Colon (tissue), 2 donors: ENCODE results near the gene HOXB3.

Experiments used
- FAIRE-seq: peaks from 2 replicates; lab custom pipeline; 2012; peaks lifted over from hg19 to GRCh38; lab: Jason Lieb, UNC
- donor health status: control.
- donor health status: control.

HOXB3 gene

GRCh38 chr17:48589831-48590606, at the start of gene HOXB3:
Gene HOXB3, minus strand, starts transcription at chr17:48590241. Its CDS starts 37,767 bp downstream, at chr17:48552474.
- no peak for FAIRE-seq

GRCh38 chr17:48639136-48639535, 49.1 kb upstream of the HOXB3 start:
- no peak for FAIRE-seq

- no peak for FAIRE-seq
Measured at GRCh38 chr17:48637323-48638260, 47.6 kb upstream of the HOXB3 start.

GRCh38 chr17:48636177-48637018, 46.4 kb upstream of the HOXB3 start:
- no peak for FAIRE-seq

DNA sequence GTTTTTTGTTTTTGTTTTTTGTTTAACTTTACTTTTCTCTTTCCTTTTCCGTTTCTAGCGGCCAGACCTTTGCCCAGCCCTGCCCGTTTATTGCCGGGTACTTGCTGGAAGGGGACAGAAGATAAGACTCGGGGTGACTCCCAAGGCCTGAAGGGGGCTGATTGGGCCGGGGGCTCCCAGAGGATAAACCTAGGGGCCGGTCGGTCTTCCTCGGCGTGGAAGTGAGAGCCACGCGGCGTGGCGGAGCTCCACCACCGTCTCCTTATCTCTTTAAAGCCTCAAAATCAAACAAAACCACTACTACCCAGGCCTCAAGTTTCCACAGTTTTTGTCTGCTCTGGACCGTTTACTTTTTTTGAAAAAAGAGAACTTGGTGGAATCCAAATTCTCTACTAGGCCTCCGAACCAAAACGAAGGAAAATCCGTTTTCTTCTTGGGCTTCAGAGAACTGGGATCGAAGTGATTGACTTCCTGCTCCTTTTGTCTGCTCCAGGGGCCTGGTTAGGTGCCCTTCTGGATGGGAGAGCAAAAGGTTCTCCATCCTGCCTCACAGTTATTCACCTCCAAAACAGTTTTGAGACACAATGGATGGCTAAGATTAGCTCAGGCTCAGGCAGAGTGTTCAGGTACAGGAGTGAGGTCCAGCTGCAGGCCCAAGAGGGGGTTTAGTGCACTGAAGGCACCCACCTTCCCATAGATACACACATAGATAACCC, 44.6 kb upstream of the HOXB3 start:
- no peak for FAIRE-seq

DNA sequence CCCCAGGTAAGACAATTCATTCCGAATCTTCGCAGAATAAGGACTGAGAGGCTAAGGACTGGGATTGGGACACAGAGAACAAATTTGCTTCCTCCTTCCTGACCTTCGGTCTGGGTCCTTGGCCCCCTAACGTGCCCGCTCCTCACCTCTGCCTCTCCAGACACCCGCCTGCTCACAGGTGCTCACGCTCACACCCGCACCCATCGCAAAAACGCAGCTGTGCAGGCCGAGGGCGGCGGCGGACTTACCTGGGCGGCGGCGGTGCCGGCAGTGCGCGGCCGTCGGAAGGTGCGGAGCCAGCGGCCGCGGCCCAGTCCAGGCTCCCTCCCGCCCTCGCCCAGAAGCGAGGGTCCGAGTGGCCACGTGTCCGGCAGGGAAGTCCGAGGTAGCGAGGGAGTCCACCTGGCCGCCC, 43.2 kb upstream of the HOXB3 start:
- FAIRE-seq: no peak

GRCh38 chr17:48632579-48633265, 42.7 kb upstream of the HOXB3 start:
- no peak for FAIRE-seq

GRCh38 chr17:48631693-48632578, 41.9 kb upstream of the HOXB3 start:
- FAIRE-seq: no peak

- no peak for FAIRE-seq
Measured at GRCh38 chr17:48630925-48631692, 41.1 kb upstream of the HOXB3 start.

DNA sequence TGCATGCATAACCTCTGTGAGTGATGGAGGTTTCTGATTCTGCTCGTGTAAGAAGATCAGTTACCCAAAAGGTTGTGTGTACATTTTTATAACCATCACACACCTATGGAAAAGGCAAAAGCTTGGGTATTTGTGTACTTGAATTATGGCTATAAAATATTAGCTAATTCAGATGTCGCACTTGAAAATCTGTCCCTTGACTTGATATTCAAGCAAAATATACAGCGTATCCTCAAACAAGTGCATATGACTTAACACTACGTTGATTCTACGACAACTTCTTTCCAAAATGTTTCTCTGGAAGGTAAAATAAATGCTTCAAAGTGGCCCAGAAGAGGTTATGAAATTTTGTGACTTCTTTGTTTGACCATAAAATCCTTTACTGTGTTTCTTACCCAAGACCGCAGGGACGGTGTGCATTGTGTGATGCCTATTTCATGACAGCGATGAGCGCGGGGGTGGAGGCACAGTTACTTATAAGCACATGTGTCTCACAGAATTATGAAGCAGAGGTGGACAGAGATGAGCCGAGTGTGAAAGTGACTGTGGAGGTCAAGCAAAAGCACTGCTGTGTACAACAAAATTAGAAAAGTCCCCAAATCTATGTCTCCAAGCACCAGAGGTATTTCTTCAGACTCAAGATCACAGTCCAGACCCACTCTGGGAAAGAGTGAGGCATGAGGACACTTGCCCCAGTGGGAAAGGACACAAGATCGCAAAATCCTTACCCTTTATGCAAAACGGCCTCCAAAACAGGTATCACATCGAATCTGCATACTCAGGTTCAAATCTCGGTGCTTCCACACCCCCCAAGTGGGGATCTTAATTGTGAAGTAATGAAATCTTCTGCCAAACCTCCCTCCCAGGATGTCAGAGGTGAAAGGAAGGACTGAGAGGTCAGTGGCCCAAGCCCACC, 40.2 kb upstream of the HOXB3 start:
- no peak for FAIRE-seq

GRCh38 chr17:48629411-48629759, 39.3 kb upstream of the HOXB3 start:
- no peak for FAIRE-seq

DNA sequence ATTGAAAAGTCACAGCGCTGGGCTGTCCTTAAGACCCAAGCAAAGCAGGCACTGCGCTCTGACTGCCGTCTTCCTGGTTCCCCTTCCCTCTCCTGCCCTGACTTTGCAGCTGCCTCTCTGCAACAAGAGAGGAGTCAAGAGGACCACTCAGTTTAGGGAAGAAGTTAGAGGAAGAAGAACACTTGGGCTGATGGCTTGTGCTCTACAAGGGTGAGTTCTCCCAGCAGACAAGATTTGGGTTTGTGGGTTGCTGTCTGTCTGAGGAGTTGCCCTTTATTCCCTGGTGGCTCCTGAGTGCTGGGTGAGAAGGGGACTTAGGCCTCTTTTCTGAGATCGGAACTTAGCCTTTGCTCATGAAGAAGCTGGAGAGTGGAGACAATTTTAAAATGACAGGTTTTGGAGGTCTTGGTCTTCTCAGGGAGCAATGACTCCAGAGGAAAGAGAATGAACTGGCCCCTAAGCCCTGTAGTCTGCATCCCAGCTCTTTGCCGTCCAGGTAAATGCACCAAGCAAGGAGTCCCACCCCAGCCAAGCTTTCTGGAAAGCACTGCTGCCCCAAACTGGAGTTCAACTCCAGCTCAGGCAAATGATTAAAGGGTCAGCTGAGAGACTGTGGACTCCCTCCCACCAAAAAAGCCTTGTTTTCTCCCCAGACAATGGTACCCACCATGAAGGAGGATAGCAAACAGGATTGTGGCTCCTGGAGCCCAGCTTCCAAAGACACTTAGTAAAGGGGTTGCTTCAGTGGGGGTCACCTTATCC, 38.8 kb upstream of the HOXB3 start:
- FAIRE-seq: no peak

- FAIRE-seq: no peak
Measured at GRCh38 chr17:48627623-48628521, 37.8 kb upstream of the HOXB3 start.

DNA sequence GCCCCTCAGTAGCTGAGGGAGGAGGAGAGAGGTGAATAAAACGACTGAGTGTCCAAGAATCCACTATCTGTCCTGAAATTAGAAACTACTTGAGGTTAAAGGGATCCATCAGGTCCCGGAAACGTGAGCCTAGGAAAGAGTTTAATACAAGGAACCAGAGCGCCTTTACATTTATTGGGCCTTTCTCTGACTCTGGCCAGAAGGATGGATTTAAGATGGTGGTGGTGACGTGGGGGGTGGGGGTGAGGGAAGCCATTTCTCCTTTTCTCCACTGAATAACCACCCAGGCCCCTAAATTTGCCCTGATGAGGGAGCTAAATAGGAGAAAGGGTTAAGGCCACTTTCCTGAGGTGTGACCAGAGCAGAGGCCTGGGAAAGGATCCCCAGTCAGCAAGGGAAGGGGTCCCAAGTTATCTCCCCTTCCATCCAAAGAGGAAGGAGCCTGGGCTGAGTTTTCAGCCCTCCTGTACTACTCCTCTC, 37.1 kb upstream of the HOXB3 start:
- no peak for FAIRE-seq

DNA sequence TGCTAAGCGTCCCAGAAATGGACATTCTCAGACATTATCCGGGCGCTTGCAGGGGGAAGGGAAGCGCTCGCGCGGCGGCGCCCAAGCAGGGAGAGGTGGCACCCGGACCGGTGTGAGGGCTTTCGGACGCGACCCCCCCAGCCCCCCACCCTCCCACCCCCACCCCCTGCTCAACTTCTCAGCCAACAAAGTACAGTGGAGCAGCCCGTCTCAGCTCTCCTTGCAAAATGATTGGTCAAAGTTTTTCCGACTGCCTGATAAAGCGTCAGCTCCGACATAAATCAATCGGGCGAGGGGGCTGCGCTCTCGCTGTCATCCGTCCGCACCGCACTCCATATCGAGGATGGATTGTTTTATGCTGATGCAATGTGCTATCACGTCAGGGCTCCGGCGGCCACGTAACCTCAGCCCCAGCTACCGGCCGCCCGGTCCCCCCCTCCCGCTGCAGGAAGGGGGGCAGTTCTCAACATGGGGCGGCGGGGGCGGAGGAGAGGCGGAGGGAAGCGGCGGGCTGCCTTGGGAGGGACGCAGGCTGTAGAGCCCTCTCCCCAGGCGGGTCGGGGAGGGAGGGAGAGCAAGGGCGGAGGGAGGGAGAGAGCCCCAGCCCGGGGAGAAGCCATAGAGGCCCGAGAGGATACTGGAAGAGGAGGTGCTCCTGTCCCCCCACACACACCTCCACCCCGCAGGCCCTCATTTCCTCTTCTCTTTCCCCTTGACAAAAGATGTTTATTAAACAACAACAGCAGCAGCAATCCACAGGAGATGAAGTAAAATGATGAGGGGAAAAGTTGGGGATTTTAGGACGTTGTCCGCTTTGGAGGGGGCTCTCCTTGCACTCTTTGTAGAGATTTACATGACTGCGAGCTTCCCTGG, 36.4 kb upstream of the HOXB3 start, which contains the start of gene HOXB9:
TSS of gene HOXB9 (minus strand) at position 114 of the 873 bp plus-strand sequence. CDS start at position 25, 89 bp downstream.
- no peak for FAIRE-seq
